GM12878 (cell line): Measurements from ENCODE around the gene RIN1. TPM values are rescaled to one million over a fixed set of nuclear protein-coding genes. Genes with fewer than 3 reads are reported as not detected.

Experiments used
- ATAC-seq: fragments of 200-7000 bp; cut with Tn5 transposase; 3 replicates; pipeline ENCODE4 v1.9.1; 2020; ENCODE audit warnings: mild to moderate bottlenecking, moderate library complexity
- BruUV-seq: library from RNA; stranded (reverse); fragments of 400-500 nt; replicated peaks from 2 replicates; lab custom pipeline; 2021; lab: Mats Ljungman, UMichigan
- CTCF ChIA-PET: fragments of 300-600 bp; sonication (Branson Sonifier 250); formaldehyde crosslinking; extraction: SDS; loops from one replicate; lab custom pipeline; 2021; ENCODE audit warnings: inconsistent platforms; lab: Yijun Ruan, JAX
- POLR2A ChIA-PET: fragments of 350-600 bp; formaldehyde crosslinking; extraction: SDS; loops from one replicate; lab custom pipeline; 2021; ENCODE audit warnings: inconsistent platforms; lab: Charles Lee
- RAD21 ChIA-PET: fragments of 300-600 bp; sonication (Branson Sonifier 250); formaldehyde crosslinking; loops from one replicate; lab custom pipeline; 2023; ENCODE audit warnings: antibody characterized with exemption; ENCODE audit not compliant: unreplicated experiment; lab: Charles Lee
- SMC1A ChIA-PET: fragments of 300-600 bp; sonication (Branson Sonifier 250); formaldehyde crosslinking; loops from one replicate; lab custom pipeline; 2023; ENCODE audit not compliant: unreplicated experiment, uncharacterized antibody; lab: Charles Lee
- DNase-seq: peaks from one replicate; pipeline ENCODE4 v3.0.0-alpha.2; 2011; ENCODE audit warnings: low read depth, low spot score
- FAIRE-seq: peaks from 3 replicates; lab custom pipeline; 2011; peaks lifted over from hg19 to GRCh38; lab: Jason Lieb, UNC
- H2AFZ ChIP-seq: 2 replicates; pipeline ENCODE4 v1.6.0; 2011; ENCODE audit warnings: low read depth, low read length, control low read depth; ENCODE audit not compliant: control insufficient read depth
- H3K27ac ChIP-seq: 2 replicates; pipeline ENCODE4 v1.5.1; 2011; ENCODE audit warnings: control low read depth; ENCODE audit not compliant: control insufficient read depth, insufficient read depth
- H3K27me3 ChIP-seq, 2 experiments: replicated peaks in 1 of 2; 2 replicates each; pipeline versions ENCODE4 v1.6.0 to v1.6.1; 2011; ENCODE audit warnings: low read length in 1 of 2; ENCODE audit not compliant: control insufficient read depth in 2 of 2, insufficient read depth in 2 of 2
- H3K36me3 ChIP-seq, 2 experiments: 2 replicates each; pipeline ENCODE4 v1.5.1; 2011; ENCODE audit warnings: low read length in 1 of 2; ENCODE audit not compliant: control insufficient read depth in 2 of 2, insufficient read depth in 2 of 2
- H3K4me1 ChIP-seq: 2 replicates; pipeline ENCODE4 v1.6.1; 2011; ENCODE audit warnings: mild to moderate bottlenecking, low read length, moderate library complexity, mixed read lengths; ENCODE audit not compliant: control insufficient read depth, insufficient read depth
- H3K4me2 ChIP-seq: 2 replicates; pipeline ENCODE4 v1.6.0; 2011; ENCODE audit warnings: control low read depth; ENCODE audit not compliant: control insufficient read depth, insufficient read depth
- H3K4me3 ChIP-seq: fragments of 200-600 bp; sonication (generic); 2 replicates; pipeline ENCODE4 v1.5.1; 2016
- H3K79me2 ChIP-seq: 2 replicates; pipeline ENCODE4 v1.6.0; 2011; ENCODE audit warnings: low read length; ENCODE audit not compliant: control insufficient read depth, insufficient read depth
- H3K9ac ChIP-seq: 2 replicates; pipeline ENCODE4 v1.8.0; 2011; ENCODE audit warnings: low read length, control low read depth, mixed read lengths; ENCODE audit not compliant: control insufficient read depth, insufficient read depth
- H3K9me3 ChIP-seq: replicated peaks from 3 replicates; pipeline ENCODE4 v1.5.1; 2011; ENCODE audit warnings: mild to moderate bottlenecking, low read length; ENCODE audit not compliant: control insufficient read depth, insufficient read depth
- H4K20me1 ChIP-seq: 2 replicates; pipeline ENCODE4 v1.6.0; 2011; ENCODE audit not compliant: control insufficient read depth, insufficient read depth
- ATF7 ChIP-seq: fragments of 450-650 bp; IDR thresholded peaks from 2 replicates; pipeline ENCODE4 v1.6.1; 2016; ENCODE audit warnings: low read depth, mild to moderate bottlenecking
- BHLHE40 ChIP-seq, 2 experiments: fragments of 450-650 bp in 1 of 2; IDR thresholded peaks; 2 replicates each; pipeline ENCODE4 v1.6.1; 2011 to 2017; ENCODE audit warnings: low read depth in 2 of 2, borderline replicate concordance in 1 of 2, improper control_type of control experiment in 1 of 2, low read length in 1 of 2, mild to moderate bottlenecking in 1 of 2
- CREM ChIP-seq: IDR thresholded peaks from 2 replicates; pipeline ENCODE4 v1.6.1; 2014; ENCODE audit warnings: antibody characterized with exemption, low read depth
- EGR1 ChIP-seq, 2 experiments: IDR thresholded peaks; 1 replicate in 1 of 2; 2 replicates in 1 of 2; pipeline ENCODE4 v1.6.1; 2011 to 2012; ENCODE audit warnings: low read depth in 2 of 2, low read length in 2 of 2, borderline replicate concordance in 1 of 2, mild to moderate bottlenecking in 1 of 2, moderate library complexity in 1 of 2
- KDM1A ChIP-seq: fragments of 200-600 bp; sonication (generic); IDR thresholded peaks from 2 replicates; pipeline ENCODE4 v1.6.1; 2016; ENCODE audit warnings: borderline replicate concordance
- NKRF ChIP-seq: fragments of 450-650 bp; conservative IDR thresholded peaks from 2 replicates; pipeline ENCODE4 v1.6.1; 2017; ENCODE audit warnings: mild to moderate bottlenecking, moderate library complexity
- SRF ChIP-seq, 2 experiments: IDR thresholded peaks; 2 replicates each; pipeline ENCODE4 v1.6.1; 2011; ENCODE audit warnings: low read depth in 2 of 2, low read length in 2 of 2, mild to moderate bottlenecking in 1 of 2, moderate library complexity in 1 of 2
- STAT1 ChIP-seq: fragments of 450-650 bp; conservative IDR thresholded peaks from 2 replicates; pipeline ENCODE4 v1.6.1; 2014; ENCODE audit warnings: antibody characterized with exemption, mild to moderate bottlenecking
- TCF3 ChIP-seq: IDR thresholded peaks from 2 replicates; pipeline ENCODE4 v1.6.1; 2012; ENCODE audit warnings: low read depth, mild to moderate bottlenecking, low read length, borderline replicate concordance; ENCODE audit not compliant: insufficient read depth
- YY1 ChIP-seq: IDR thresholded peaks from 2 replicates; pipeline ENCODE4 v1.6.1; 2011; ENCODE audit warnings: low read depth, mild to moderate bottlenecking, low read length
- ZNF687 ChIP-seq: fragments of 450-650 bp; IDR thresholded peaks from 2 replicates; pipeline ENCODE4 v1.6.1; 2017; ENCODE audit warnings: mild to moderate bottlenecking, moderate library complexity
- WGBS: methylation state at CpG from one replicate; pipeline ENCODE4 v1.1.6; 2016; ENCODE audit warnings: low lambda C conversion rate; ENCODE audit not compliant: insufficient replicate concordance, insufficient coverage; ENCODE audit errors: missing lambda C conversion rate; 5-methylcytosine and 5-hydroxymethylcytosine counted together
- in situ Hi-C: fragments of 300-500 bp; cut with MboI; formaldehyde crosslinking; loops from 9 replicates; pipeline ENCODE4 v1.14.3; 2018; ENCODE audit warnings: mixed read lengths
- intact Hi-C: fragments of 100-400 bp; cut with micrococcal nuclease; formaldehyde crosslinking; loops from one replicate; pipeline ENCODE4 v1.14.2; 2022; ENCODE audit not compliant: unreplicated experiment
- polyA plus RNA-seq, 11 experiments: library from polyadenylated mRNA; depleted of rRNA in 4 of 11; unstranded in 6 of 11; stranded (reverse) in 5 of 11; fragments of >200 nt; fragmentation: Nextera tagmentation in 4 of 11; fragmentation: Illumina TruSeq in 1 of 11; extraction: Ambion mirVana in 4 of 11; extraction: Trizol in 1 of 11; gene quantifications; 1 replicate in 1 of 11; 2 replicates in 10 of 11; pipeline versions ENCODE4 v1.2.1 to v1.2.3, GENCODE V29; 2011 to 2016; ENCODE audit warnings: inconsistent platforms in 2 of 11, missing spikeins in 2 of 11, low read depth in 1 of 11
- total RNA-seq, 4 experiments: library from RNA; depleted of rRNA in 3 of 4; stranded (reverse); fragments of >200 nt in 3 of 4; fragmentation: Illumina TruSeq in 1 of 4; extraction: Trizol in 1 of 4; gene quantifications; 2 replicates each; pipeline versions ENCODE4 v1.2.1 to v1.2.3, GENCODE V29; 2013 to 2021

RIN1 gene
- total and polyA plus RNA-seq, 10 of the 15 experiments (the other 5 are each of a cell fraction or from before 2014, with no cell fraction given), result 0.04 to 0.69 (median 0.22) TPM; not detected in 1

GRCh38 chr11:66317322-66317722, 18.9 kb downstream of the RIN1 start (continued):
- TF ChIP-seq ZNF687 (no peak), BHLHE40 (IDR thresholded peaks at IDR 0.05; ENCODE audit: borderline replicate concordance in 1 of 2, low read depth in 2 of 2, low read length in 1 of 2) (peak in 1 of 2 experiments; percentile 60; a peak in 1 of 4 replicates), ATF7 (no peak), NKRF (no peak), YY1 (no peak)

- intact Hi-C loops, result no loop called here
- no peak for DNase-seq
- no peak for TF ChIP-seq KDM1A
- peak in 1 of 2 experiments; percentile 52; a peak in 1 of 4 replicates for TF ChIP-seq SRF (IDR thresholded peaks at IDR 0.05; ENCODE audit: low read depth in 2 of 2, low read length in 2 of 2)
- TF ChIP-seq CREM, result no peak
- no peak for TF ChIP-seq STAT1
- TF ChIP-seq TCF3, result no peak
- TF ChIP-seq EGR1 (IDR thresholded peaks at IDR 0.05; ENCODE audit: borderline replicate concordance in 1 of 2, low read depth in 2 of 2, low read length in 2 of 2), result 0 out of 3 replicates have a peak, but pooled peaks of 1 of the 2 experiments have one; percentile 8
- TF ChIP-seq, all 136 proteins: peak for 2
- H3K4me3 ChIP-seq, result no peak within 1 kb of the TSS
- in situ Hi-C loops, result no loop called here
- H3K9ac ChIP-seq, result peak within 1 kb of the TSS; percentile 34; the same call in 1 of the 2 replicates
- H4K20me1 ChIP-seq, result no peaks in the 10 kb centered on the region
- no peaks in the 10 kb centered on the region for H3K79me2 ChIP-seq
- ChIA-PET POLR2A (interaction anchor here (0.9 kb wide), 1 partner anchor 49 kb away, joined by 3 read pairs; the partner anchor contains the start of gene RAB1B), CTCF (interaction anchor here (1.5 to 1.9 kb wide), 2 partner anchors 10 to 69 kb away, joined by 6 to 7 read pairs; no protein-coding TSS in a partner anchor), RAD21 (no interaction called here), SMC1A (interaction anchor here (1.2 kb wide), 3 partner anchors 12 to 31 kb away, joined by 3 to 4 read pairs (median 3); no protein-coding TSS in a partner anchor)
- no peak for FAIRE-seq
- H3K36me3 ChIP-seq, result no peaks in the 10 kb centered on the region
- no peak for ATAC-seq
- H3K4me1 ChIP-seq, result peaks cover 18% of the 10 kb centered on the region
- WGBS, result 48% methylated on average over 23 of the region's 29 CpGs
- peak within 1 kb of the TSS; percentile 82 for H3K27ac ChIP-seq
- H3K27me3 ChIP-seq, result no peaks in the 10 kb centered on the region; a peak in 1 of 4 replicates
- H3K9me3 ChIP-seq, result no peaks in the 10 kb centered on the region; the same call in 2 of the 3 replicates
- peak within 1 kb of the TSS; percentile 82 for H2AFZ ChIP-seq
- BruUV-seq, result no TSS peak
- peak within 1 kb of the TSS; percentile 70 for H3K4me2 ChIP-seq
These were observed 19.4 kb downstream of the RIN1 start, which contains the start of gene CD248 for GRCh38 chr11:66316849-66317251. Gene CD248 (minus strand): TSS chr11:66317044. CDS start chr11:66317027, 17 bp downstream.
